Ramos (cell line): ENCODE data around the gene RFX2.

Experiments used
- in situ Hi-C: fragments of 300-500 bp; cut with MboI; formaldehyde crosslinking; loops from one replicate; pipeline ENCODE4 v1.14.3; 2022; ENCODE audit warnings: low sequenced_read_pairs; ENCODE audit not compliant: unreplicated experiment

The RFX2 gene

DNA sequence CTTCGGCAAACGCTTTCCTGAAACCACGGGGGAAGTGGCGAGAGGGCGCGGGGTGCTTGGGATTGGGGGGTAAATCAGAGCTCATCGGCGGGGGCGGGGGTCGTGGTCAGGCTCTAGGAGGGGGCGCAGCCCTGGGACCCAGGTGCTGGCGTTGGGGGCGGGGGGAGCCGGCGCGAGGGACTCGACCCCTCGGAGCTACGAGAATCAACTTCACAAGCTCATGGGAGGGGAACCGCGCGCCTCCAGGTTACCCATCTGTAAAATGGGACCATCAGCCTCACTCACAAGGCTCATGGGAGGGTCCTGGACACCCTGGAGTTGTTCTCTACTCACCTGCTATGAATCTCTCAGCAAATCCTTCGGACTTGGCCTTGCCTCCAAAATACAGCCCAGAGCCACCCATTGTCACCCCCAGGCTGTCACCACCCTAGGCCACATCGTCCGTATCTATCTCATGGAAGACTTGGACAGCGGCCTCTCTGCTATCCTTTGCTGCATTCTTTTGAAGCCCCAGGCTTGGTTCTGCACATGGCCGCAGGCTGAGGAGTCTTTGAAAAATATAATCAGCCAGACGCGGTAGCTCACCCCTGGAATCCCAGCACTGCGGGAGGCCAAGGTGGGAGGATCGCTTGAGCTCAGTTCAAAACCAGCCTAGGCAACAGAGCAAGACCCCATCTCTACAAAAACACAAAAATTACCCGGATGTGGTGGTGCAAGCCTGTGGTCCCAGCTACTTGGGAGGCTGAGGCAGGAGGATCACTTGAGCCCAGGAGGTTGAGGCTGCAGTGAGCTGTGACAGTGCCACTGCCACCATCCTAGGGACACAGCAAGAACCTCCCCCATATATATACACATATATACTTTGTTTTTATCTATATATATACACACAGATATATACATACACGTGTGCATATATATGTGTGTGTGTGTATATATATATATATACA, 131.4 kb downstream of the RFX2 start:
- in situ Hi-C loops, result no loop called here

DNA sequence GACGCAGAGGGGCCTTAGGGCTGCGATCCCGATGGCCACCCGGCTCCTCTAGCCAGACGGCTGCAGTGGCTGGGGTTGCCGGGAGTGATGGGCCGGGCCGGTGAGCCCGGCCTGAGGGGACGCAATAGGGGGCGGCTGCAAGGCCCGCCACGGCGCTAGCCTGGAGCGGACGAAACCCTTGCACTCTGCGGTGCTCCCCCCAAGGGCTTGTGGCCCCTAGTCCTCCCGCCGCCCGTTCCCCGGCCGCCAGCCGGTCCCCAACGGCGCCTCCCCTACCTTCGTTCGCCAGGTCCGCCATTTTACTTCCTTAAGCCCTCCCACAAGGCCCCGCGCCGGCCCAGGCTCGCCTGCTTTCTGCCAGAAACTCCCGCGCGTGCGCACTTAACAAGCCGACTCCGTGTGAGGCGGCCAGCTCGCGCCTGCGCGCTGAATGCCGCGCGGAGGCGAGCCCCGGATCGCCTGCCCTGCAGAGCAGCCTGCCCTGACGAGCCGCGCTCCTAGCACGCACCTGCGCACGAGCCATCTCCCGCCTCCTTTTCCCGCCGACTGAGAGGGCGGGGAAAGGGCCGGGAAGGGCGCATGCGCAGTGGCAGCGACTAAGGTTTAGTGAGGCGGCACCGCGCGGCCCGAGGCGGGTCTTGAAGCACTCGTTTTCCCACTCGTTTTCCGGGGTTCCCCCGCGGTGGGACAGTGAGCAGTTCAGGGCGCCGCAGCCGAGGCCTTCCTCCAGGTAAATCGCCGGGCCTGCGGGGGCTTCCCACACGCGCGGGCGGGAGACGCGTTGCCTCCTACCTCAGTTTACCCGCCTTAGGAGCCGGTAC, 132.3 kb downstream of the RFX2 start, which contains the start of gene RANBP3:
Gene RANBP3 (minus strand): TSS at position 356 of the 821 bp plus-strand sequence. CDS start 58 bp downstream, at position 298.
- in situ Hi-C loops, result no loop called here

DNA sequence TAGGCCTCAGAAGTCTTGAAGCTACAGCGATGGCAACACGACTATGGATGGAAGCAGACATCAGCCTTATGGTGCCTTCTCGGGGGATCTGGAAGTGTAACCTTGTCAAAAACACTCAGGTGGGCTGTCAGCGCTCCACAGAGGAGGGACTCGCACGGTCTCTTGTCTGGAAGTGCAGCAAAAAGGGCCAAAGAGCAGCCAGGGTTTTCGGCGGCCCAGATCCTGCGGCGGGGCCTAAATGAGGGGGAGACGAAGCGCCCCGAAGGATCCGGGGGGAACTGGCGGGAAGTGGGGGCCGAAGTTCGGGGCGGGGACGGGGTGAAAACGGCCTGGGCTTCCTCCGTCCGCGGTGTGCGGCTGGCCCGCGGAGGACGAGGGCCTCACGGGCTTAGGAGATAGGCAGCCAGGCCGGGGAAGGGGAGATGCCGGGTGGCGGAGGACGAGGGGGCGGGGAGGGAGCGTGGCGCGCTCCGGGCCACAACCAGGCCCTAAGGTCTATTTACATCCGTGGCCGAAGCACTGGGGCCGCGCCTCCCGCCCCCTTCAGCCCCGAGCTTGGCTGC, 133.0 kb downstream of the RFX2 start:
- in situ Hi-C loops, result no loop called here

DNA sequence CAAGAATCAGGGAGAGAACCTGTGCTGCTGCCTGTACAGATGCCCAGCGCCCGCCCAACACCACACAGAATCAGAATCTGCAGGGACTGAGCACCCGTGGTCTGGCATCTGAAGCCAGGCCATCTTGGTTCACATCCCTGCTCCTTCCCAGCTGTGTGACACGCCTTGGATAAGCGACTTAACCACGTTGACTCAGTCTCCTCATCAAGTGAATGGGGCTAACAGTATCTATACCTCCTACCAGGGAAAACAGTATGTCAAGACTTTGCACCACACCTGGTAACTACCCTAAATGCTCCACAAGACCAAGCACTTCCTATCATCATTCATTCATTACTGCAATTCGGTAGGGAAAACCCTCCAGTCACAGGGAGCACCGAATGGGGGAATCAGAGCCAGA, 133.5 kb downstream of the RFX2 start:
- in situ Hi-C loops, result no loop called here

- in situ Hi-C loops, result no loop called here
Measured at GRCh38 chr19:5975388-5975728, 134.9 kb downstream of the RFX2 start.

DNA sequence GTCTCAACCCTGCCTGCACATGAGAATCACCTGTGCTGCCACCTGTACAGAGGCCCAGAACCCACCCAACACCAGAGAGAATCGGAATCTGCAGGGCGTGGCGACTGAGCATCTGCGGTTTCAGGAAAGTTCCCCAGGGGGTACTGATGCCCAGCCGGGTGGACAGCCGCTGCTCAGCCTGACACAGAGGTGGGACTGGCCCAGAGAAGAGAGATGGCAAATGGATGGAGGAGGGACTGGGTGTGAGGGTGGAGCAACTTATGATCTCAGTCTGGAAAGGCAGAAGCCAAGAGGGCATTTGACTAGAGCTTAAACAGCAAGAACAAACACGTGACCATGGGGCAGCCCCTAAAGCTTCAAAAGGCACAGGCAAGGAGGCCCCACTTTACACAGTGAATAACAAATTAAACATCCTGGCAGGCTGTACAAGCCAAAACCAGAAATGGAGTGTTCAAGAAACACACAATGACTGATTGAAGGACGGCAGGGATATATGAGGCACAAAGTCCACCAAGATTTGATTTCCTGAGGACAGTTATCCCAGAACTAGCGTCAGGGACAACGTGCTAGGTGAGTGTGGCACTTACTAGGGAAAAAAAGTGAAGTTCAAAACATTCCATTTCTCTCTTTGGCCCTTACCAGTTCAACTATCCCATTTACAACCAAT, 135.4 kb downstream of the RFX2 start:
- in situ Hi-C loops, result no loop called here

DNA sequence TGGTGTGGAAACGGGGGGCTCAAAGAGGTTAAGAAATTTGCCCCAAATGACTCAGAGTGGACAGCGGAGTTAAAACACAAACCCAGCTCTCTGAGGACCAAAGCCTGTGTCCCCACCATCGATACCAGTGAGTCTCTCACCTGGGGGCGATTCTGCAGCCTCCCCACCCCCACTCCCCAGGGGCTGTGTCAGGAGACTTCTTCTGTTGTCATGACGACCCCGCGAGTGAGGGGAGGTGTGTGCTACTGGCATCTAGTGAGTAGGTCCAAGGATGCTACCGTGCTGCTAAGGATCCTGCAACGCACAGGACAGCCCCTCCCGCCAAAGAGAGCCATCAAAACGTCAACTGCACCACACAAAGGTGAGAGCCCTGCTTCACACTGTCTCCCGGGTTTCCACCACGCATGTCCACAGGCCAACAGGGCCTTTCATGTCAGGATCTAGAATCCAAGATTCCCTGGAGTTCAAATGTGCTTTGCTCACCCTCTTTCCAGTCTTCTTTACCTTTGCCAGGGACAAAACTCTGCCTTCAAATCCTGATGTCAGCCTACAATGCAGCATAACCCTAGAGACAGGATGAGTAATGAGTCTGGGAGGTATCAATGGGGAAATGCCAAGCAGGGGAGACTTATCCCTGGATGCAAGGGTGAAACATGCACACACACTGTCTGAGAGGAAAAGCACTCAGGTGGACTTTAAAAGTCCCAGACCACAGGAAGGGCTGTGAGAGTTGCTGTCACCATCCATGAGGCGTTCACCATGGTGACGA, 136.2 kb downstream of the RFX2 start:
- in situ Hi-C loops, result no loop called here

- in situ Hi-C loops, result no loop called here
Measured at GRCh38 chr19:5973376-5973775, 136.9 kb downstream of the RFX2 start.

DNA sequence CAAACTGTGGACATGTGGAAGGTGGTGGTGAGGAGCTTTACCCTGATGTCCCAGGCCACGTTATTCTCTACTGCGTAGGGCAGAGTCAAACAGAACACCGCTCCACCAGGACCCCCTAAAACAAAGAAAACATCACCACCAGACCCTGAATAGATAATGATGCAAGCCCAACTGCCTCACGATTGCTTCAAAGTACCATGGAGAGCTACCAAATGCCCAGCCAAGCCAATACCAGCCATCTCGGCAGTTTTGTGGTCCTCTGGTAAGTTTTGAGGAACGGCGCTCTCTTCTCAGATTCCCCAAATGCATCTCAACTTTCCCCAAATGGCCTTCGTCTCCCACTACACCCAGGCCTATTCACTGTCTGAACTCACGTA, 138.0 kb downstream of the RFX2 start:
- in situ Hi-C loops, result no loop called here

DNA sequence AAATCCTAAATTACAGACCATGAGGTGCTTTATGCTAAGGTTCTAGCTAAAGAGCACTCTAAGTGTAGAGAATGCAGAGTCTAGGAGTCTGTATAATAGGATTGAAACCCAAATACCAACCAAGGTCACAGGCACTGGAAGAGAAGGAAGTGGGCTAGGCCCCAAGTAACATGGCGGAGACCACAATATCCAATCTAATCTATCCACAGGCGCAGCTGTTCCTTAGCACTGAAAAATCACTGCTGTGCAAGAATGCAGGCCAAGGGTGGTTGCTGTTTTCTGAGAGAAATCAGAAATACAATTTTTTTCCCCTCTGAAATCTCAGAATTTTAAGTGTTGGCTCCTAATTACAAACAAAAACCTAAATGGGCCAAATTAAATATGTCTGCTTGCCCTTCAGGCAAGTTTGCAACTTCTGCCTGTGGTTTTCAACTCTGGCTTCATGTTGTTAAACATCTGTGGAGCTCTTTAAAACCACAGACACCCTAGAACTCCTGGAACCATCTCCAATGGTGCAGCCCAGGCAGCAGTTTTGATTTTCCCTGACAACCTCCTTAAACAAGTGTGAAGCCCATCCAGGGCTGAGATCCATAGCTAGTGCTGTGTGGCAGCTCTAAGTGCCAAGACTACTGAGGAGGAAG, 138.5 kb downstream of the RFX2 start:
- in situ Hi-C loops, result no loop called here

DNA sequence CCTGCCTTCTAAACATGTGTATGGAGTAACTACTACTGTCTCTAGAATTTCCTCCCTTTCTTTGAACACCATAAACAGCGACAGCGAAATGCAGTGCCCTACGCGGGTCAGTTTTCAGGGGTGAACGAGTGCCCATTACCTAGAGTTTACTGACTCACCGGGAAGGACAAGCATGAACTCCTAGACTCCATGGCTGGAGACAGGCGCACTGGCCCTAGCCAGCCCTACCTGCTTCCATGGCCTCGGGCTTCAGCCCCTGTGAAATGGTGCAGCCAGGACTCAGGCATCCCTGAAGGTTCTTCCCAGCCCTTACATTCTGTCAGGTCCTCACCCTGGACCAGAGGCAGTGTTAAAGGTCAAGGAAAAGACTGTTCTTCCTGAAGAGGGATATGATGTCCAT, 140.8 kb downstream of the RFX2 start:
- in situ Hi-C loops, result no loop called here

DNA sequence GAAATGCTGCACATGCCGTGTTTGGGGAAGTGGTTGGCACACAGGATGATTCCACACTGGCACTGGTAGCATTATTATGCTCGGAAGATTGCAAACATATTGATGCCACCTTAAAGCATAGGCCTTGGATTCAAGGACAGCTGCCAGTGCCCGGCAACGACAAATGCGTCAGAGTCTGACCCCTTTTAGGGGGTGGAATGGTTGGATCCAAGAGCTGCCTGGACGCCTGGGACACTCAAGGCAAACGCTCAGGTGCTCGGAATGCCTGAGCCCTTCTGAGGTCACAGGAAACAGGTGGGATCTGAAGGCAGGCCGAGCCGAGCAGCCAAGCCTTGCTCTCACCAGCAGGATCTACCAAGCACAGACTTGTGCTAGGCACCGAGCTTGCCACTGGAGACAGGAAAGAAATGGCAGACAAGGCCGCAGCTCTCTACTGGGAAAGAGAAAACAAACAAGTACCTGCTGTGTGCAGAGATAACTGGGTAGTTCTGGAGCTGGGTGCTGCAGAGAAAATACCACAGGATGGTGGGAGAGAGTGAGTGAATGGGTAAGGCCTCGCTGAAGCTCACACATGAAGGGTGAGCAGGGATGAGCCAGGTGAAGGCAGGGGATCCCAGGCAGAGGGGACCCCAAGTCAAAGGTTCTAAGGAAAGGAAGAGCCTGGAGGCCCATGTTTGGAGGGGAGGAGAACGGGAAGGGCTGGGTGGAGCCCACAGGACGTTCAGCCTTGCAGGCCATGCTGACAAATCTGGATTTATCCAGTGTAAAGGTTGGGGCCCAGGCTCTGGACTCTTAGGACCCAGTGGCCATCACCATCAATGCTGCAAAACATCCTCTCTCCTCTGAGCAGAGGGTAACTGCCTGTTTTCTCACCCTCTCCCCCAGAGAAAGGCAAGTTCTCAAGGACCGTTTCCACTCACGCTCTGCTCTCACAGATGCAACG, 141.6 kb downstream of the RFX2 start:
- in situ Hi-C loops, result no loop called here

GRCh38 chr19:5967994-5968430, 142.3 kb downstream of the RFX2 start:
- in situ Hi-C loops, result no loop called here

- in situ Hi-C loops, result no loop called here
Measured at GRCh38 chr19:5967571-5967970, 142.7 kb downstream of the RFX2 start.

DNA sequence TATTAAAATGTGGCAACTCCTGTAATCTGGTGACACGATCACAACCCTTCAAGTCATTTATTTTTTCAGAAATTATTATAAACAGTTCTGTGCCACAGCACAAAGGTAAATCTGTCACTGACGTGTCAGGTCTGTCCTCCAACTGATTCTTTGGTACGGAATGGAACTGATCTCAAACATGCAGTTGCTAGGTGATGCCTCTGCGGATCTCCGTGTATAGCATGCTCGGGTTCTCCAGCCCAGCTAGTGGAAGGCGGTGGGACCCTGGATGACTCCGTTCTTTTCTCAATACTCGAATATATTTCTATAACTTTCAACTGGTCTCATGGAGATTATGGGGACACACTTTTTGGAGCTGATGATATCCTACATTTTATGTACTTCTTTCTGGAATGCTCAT, 143.4 kb downstream of the RFX2 start:
- in situ Hi-C loops, result no loop called here

DNA sequence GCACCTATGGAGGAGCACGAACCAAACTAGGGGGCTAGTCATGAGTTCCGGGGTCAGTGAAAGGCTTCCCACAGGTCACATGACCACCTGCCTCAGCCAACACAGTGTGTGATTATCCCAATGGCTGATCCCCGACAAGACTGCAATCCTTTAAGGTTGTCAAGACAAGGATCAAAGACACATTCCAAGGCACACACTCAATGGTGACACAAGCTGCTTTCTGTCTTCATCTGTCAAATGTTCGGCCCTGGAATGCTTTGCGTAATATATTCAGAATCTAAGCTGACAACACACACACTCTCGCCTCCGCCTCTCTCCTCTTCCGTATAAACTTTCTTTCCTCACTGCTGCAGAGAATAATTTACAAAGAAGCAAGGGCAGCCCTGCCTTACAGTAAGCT, 144.1 kb downstream of the RFX2 start:
- in situ Hi-C loops, result no loop called here

DNA sequence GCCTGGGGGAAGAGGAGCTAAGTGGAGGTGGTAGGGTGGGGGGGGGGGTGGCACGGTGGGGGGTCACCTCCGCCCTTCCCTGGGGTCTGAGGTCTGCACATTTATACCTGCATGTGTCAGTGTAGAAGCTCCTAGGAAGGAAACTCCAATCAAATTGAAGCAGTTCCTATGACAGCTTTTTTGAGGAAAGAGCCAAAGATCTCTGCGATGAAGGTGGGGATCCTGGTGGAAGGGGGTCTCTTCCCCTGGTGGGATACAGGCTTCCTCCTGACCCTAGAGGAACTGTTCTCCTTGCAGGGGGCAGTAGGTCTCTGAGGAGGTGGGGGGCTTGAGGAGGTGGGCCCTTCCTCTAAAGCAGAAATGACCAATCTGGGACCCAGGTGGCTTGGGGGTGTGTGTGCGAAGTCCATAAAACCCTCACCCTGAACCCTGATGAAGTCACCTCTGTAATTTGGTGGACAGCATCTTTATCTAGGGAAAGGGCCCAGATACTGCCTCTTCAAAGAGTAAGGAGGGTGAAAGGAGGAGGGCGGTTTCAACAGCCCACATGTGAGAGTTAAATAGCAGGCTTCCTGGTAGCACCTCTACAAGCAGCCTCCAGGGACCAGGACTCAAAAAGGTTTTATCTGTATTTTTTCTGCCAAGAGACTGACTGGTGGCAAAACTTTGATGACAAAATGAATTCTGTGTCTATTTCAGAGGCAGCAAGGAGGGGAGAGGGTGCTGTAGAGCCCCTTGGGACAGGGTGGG, 145.3 kb downstream of the RFX2 start:
- in situ Hi-C loops, result no loop called here
